ENCODE data around the gene IL13.

GRCh38 chr5:132664696-132665209 lies 6.8 kb downstream of the IL13 start:
- TF ChIP-seq CTCF (IDR thresholded peaks at IDR 0.05): no peak
- no peak for TF ChIP-seq EP300 (IDR thresholded peaks at IDR 0.05)
